SJCRH30 (cell line): Measurements from ENCODE around the gene MRPL36. TPM values are rescaled to one million over a fixed set of nuclear protein-coding genes. Genes with fewer than 3 reads are reported as not detected.
"Not testable (repeated sequence)": the region's sequence is repeated elsewhere in the genome, so short reads cannot be mapped to it uniquely, and the experiment has no call there.

ENCODE experiments used
- DNase-seq, 2 experiments: peaks; one replicate each; pipeline ENCODE4 v3.0.0-alpha.2; 2015 to 2020
- H3K27ac ChIP-seq: fragments of 250-450 bp; sonication (Bioruptor Pico); 2 replicates; pipeline ENCODE4 v1.5.1; 2020; ENCODE audit warnings: mild to moderate bottlenecking, moderate library complexity
- H3K27me3 ChIP-seq: fragments of 250-450 bp; sonication (Bioruptor Pico); 2 replicates; pipeline ENCODE4 v1.5.1; 2020; ENCODE audit warnings: mild to moderate bottlenecking, moderate library complexity
- H3K36me3 ChIP-seq: fragments of 250-450 bp; sonication (Bioruptor Pico); 2 replicates; pipeline ENCODE4 v1.5.1; 2020; ENCODE audit warnings: mild to moderate bottlenecking, moderate library complexity
- H3K4me1 ChIP-seq: fragments of 250-450 bp; sonication (Bioruptor Pico); 2 replicates; pipeline ENCODE4 v1.5.1; 2020; ENCODE audit warnings: mild to moderate bottlenecking, moderate library complexity
- H3K4me3 ChIP-seq: fragments of 250-450 bp; sonication (Bioruptor Pico); 2 replicates; pipeline ENCODE4 v1.5.1; 2020; ENCODE audit warnings: mild to moderate bottlenecking, moderate library complexity
- H3K9me3 ChIP-seq: fragments of 250-450 bp; sonication (Bioruptor Pico); replicated peaks from 2 replicates; pipeline ENCODE4 v1.5.1; 2020; ENCODE audit warnings: mild to moderate bottlenecking, moderate library complexity
- total RNA-seq: library from RNA; depleted of rRNA; stranded (reverse); fragments of >200 nt; shearing (Covaris generic); gene quantifications from 2 replicates; pipeline ENCODE4 v1.2.3, GENCODE V29; 2014

The MRPL36 gene
- total RNA-seq, 1 experiment from 2014 or later, result 46.9 TPM

GRCh38 chr5:1798589-1798988 lies 1.0 kb downstream of the MRPL36 start:
- H3K27ac ChIP-seq, H3K36me3 ChIP-seq, H3K9me3 ChIP-seq, DNase-seq, H3K27me3 ChIP-seq, H3K4me1 ChIP-seq: not testable (repeated sequence)
- peak overlapping the region; percentile 99 for H3K4me3 ChIP-seq

- no peak for DNase-seq
- Histone ChIP-seq H3K36me3 (peaks cover 2% of the 10 kb centered on the region; the same call in 1 of the 2 replicates), H3K27me3 (no peaks in the 10 kb centered on the region), H3K4me3 (no peak overlapping the region), H3K4me1 (peaks cover 9% of the 10 kb centered on the region), H3K27ac (no peak overlapping the region), H3K9me3 (no peaks in the 10 kb centered on the region)
These were observed 1.8 kb downstream of the MRPL36 start for GRCh38 chr5:1797855-1798254.

GRCh38 chr5:1797103-1797800 lies 2.4 kb downstream of the MRPL36 start:
- H3K4me3 ChIP-seq, result no peak overlapping the region
- H3K4me1 ChIP-seq, result peaks cover 11% of the 10 kb centered on the region

GRCh38 chr5:1796371-1797102 lies 3.1 kb downstream of the MRPL36 start:
- DNase-seq, result no peak
- H3K9me3 ChIP-seq, result no peaks in the 10 kb centered on the region
- peaks cover 2% of the 10 kb centered on the region; the same call in 1 of the 2 replicates for H3K36me3 ChIP-seq
- no peak overlapping the region for H3K4me3 ChIP-seq
- H3K27me3 ChIP-seq, result no peaks in the 10 kb centered on the region
- no peak overlapping the region for H3K27ac ChIP-seq
- peaks cover 11% of the 10 kb centered on the region for H3K4me1 ChIP-seq

More at GRCh38 chr5:1797103-1797800, 2.4 kb downstream of the MRPL36 start:
- Histone ChIP-seq H3K9me3 (no peaks in the 10 kb centered on the region), H3K36me3 (peaks cover 2% of the 10 kb centered on the region; the same call in 1 of the 2 replicates), H3K27ac (no peak overlapping the region), H3K27me3 (no peaks in the 10 kb centered on the region)
- no peak for DNase-seq

GRCh38 chr5:1795931-1796330 lies 3.7 kb downstream of the MRPL36 start:
- Histone ChIP-seq H3K9me3 (no peaks in the 10 kb centered on the region), H3K27ac (no peak overlapping the region), H3K4me3 (no peak overlapping the region), H3K4me1 (peaks cover 11% of the 10 kb centered on the region), H3K36me3 (peaks cover 2% of the 10 kb centered on the region; the same call in 1 of the 2 replicates), H3K27me3 (no peaks in the 10 kb centered on the region)
- no peak for DNase-seq

GRCh38 chr5:1795506-1795905 lies 4.1 kb downstream of the MRPL36 start:
- Histone ChIP-seq H3K27me3 (no peaks in the 10 kb centered on the region), H3K4me3 (no peak overlapping the region), H3K27ac (no peak overlapping the region), H3K36me3 (peaks cover 2% of the 10 kb centered on the region; the same call in 1 of the 2 replicates), H3K9me3 (no peaks in the 10 kb centered on the region), H3K4me1 (peaks cover 11% of the 10 kb centered on the region)
- DNase-seq, result no peak

- H3K4me3 ChIP-seq, result peak overlapping the region; percentile 36
- H3K4me1 ChIP-seq, result peaks cover 12% of the 10 kb centered on the region
- H3K9me3 ChIP-seq, result no peaks in the 10 kb centered on the region
- H3K36me3 ChIP-seq, result peaks cover 2% of the 10 kb centered on the region; the same call in 1 of the 2 replicates
- no peak for DNase-seq
- H3K27ac ChIP-seq, result peak overlapping the region; percentile 64
- H3K27me3 ChIP-seq, result no peaks in the 10 kb centered on the region
These were observed 4.7 kb downstream of the MRPL36 start for GRCh38 chr5:1794901-1795290.

- peak; percentile 64 to 71 for DNase-seq
- H3K27ac ChIP-seq, result peak overlapping the region; percentile 64
These were observed 5.4 kb downstream of the MRPL36 start for GRCh38 chr5:1793966-1794900.

GRCh38 chr5:1793301-1793740 lies 6.3 kb downstream of the MRPL36 start:
- Histone ChIP-seq H3K4me3 (peak overlapping the region; percentile 36), H3K9me3 (no peaks in the 10 kb centered on the region), H3K36me3 (peaks cover 2% of the 10 kb centered on the region; the same call in 1 of the 2 replicates), H3K4me1 (peaks cover 14% of the 10 kb centered on the region), H3K27ac (peak overlapping the region; percentile 64), H3K27me3 (no peaks in the 10 kb centered on the region)
- DNase-seq, result peak; percentile 73 to 78

More at GRCh38 chr5:1793966-1794900, 5.4 kb downstream of the MRPL36 start:
- H3K27me3 ChIP-seq, result no peaks in the 10 kb centered on the region
- H3K4me1 ChIP-seq, result peaks cover 14% of the 10 kb centered on the region
- no peaks in the 10 kb centered on the region for H3K9me3 ChIP-seq
- peaks cover 2% of the 10 kb centered on the region; the same call in 1 of the 2 replicates for H3K36me3 ChIP-seq
- H3K4me3 ChIP-seq, result peak overlapping the region; percentile 36

- H3K27ac ChIP-seq, result peak overlapping the region; percentile 64
- H3K27me3 ChIP-seq, result no peaks in the 10 kb centered on the region
- peak overlapping the region; percentile 36 for H3K4me3 ChIP-seq
- peaks cover 2% of the 10 kb centered on the region; the same call in 1 of the 2 replicates for H3K36me3 ChIP-seq
- peak; percentile 76 to 88 for DNase-seq
- peaks cover 14% of the 10 kb centered on the region for H3K4me1 ChIP-seq
- no peaks in the 10 kb centered on the region for H3K9me3 ChIP-seq
These were observed 6.8 kb downstream of the MRPL36 start for GRCh38 chr5:1792842-1793266.

GRCh38 chr5:1791176-1791575 lies 8.5 kb downstream of the MRPL36 start:
- Histone ChIP-seq H3K9me3 (no peaks in the 10 kb centered on the region), H3K4me1 (peaks cover 14% of the 10 kb centered on the region), H3K4me3 (no peak overlapping the region), H3K36me3 (no peaks in the 10 kb centered on the region), H3K27ac (no peak overlapping the region), H3K27me3 (no peaks in the 10 kb centered on the region)
- no peak for DNase-seq

GRCh38 chr5:1789834-1790471 lies 9.7 kb downstream of the MRPL36 start:
- Histone ChIP-seq H3K9me3 (no peaks in the 10 kb centered on the region), H3K27ac (peak overlapping the region; percentile 36), H3K36me3 (no peaks in the 10 kb centered on the region), H3K4me1 (peaks cover 13% of the 10 kb centered on the region), H3K4me3 (peak overlapping the region; percentile 45), H3K27me3 (no peaks in the 10 kb centered on the region)
- peak in 1 of 2 experiments; percentile 27 for DNase-seq

GRCh38 chr5:1789438-1789833 lies 10.2 kb downstream of the MRPL36 start:
- DNase-seq, result peak; percentile 69 to 74
- Histone ChIP-seq H3K27ac (peak overlapping the region; percentile 36), H3K4me3 (peak overlapping the region; percentile 45)
- not testable (repeated sequence) for H3K4me1 ChIP-seq, H3K36me3 ChIP-seq, H3K27me3 ChIP-seq, H3K9me3 ChIP-seq

- no peaks in the 10 kb centered on the region for H3K9me3 ChIP-seq
- H3K27ac ChIP-seq, result no peak overlapping the region
- peaks cover 5% of the 10 kb centered on the region for H3K4me1 ChIP-seq
- no peaks in the 10 kb centered on the region for H3K36me3 ChIP-seq
- H3K4me3 ChIP-seq, result no peak overlapping the region
- H3K27me3 ChIP-seq, result no peaks in the 10 kb centered on the region
- no peak for DNase-seq
These were observed 10.8 kb downstream of the MRPL36 start for GRCh38 chr5:1788828-1789227.
